Central memory CD8-positive, alpha-beta T cell (primary cell): Measurements from ENCODE around the gene GALNTL6.

ENCODE experiments used
- ATAC-seq: fragments of 150-1000 bp; cut with Tn5 transposase; replicated peaks from 2 replicates; pipeline ENCODE4 v1.10.0; 2022; ENCODE audit warnings: mild to moderate bottlenecking, moderate FRiP score, moderate number of reproducible peaks; ENCODE audit not compliant: poor library complexity, severe bottlenecking; ENCODE audit errors: extremely low read depth
- DNase-seq, 2 donors: peaks; one replicate each; pipeline ENCODE4 v3.0.0; 2021; ENCODE audit warnings: low spot score in 2 of 2
- H3K27ac Mint-ChIP-seq: one replicate; pipeline ENCODE4 v1.8.0; 2022; ENCODE audit warnings: low read depth, mild to moderate bottlenecking, moderate library complexity, mixed read lengths
- H3K27me3 Mint-ChIP-seq: one replicate; pipeline ENCODE4 v1.8.0; 2022; ENCODE audit warnings: mixed read lengths
- H3K36me3 Mint-ChIP-seq: one replicate; pipeline ENCODE4 v1.8.0; 2022; ENCODE audit warnings: mild to moderate bottlenecking, moderate library complexity, mixed read lengths; ENCODE audit not compliant: insufficient read depth
- H3K4me1 Mint-ChIP-seq: one replicate; pipeline ENCODE4 v1.8.0; 2022; ENCODE audit warnings: mixed read lengths
- H3K4me3 Mint-ChIP-seq: one replicate; pipeline ENCODE4 v1.8.0; 2022; ENCODE audit warnings: mild to moderate bottlenecking, moderate library complexity, mixed read lengths
- H3K9me3 Mint-ChIP-seq: one replicate; pipeline ENCODE4 v1.8.0; 2022; ENCODE audit warnings: mixed read lengths

GALNTL6 gene

GRCh38 chr4:172740434-172740833 is 927.2 kb downstream of the GALNTL6 start:
- peaks cover 16% of the 10 kb centered on the region for H3K9me3 Mint-ChIP-seq
- DNase-seq (no peak), ATAC-seq (no peak)
- H3K27me3 Mint-ChIP-seq, result no peaks in the 10 kb centered on the region
- H3K4me3 Mint-ChIP-seq, result no peak overlapping the region
- no peaks in the 10 kb centered on the region for H3K4me1 Mint-ChIP-seq
- no peak overlapping the region for H3K27ac Mint-ChIP-seq
- no peaks in the 10 kb centered on the region for H3K36me3 Mint-ChIP-seq

GRCh38 chr4:172750910-172751309 is 937.7 kb downstream of the GALNTL6 start:
- ATAC-seq (no peak), DNase-seq (no peak)
- Mint-ChIP-seq H3K36me3 (no peaks in the 10 kb centered on the region), H3K27ac (no peak overlapping the region), H3K9me3 (peaks cover 15% of the 10 kb centered on the region), H3K4me3 (no peak overlapping the region), H3K27me3 (no peaks in the 10 kb centered on the region), H3K4me1 (no peaks in the 10 kb centered on the region)

DNA sequence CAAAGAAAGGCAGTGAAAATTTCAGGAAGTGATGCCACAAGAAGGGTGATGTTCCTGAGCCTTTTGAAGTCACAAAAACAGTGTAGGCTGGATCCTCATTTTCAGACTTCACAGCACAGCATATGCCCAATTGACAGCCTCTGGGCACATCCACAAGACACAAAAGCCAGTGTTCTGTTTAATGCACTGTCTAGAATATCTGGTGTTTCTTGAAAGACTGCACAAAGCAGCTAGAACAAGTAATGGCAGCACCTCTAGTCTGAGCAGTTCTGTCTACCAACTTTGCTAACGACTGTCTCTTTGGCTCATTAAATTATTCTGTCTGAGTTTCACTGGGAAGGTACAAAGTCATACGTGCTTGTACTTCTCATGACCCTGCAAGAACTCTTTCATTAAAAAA is 938.3 kb downstream of the GALNTL6 start:
- no peaks in the 10 kb centered on the region for H3K36me3 Mint-ChIP-seq
- DNase-seq (no peak), ATAC-seq (no peak)
- peaks cover 15% of the 10 kb centered on the region for H3K9me3 Mint-ChIP-seq
- no peaks in the 10 kb centered on the region for H3K27me3 Mint-ChIP-seq
- no peaks in the 10 kb centered on the region for H3K4me1 Mint-ChIP-seq
- H3K4me3 Mint-ChIP-seq, result no peak overlapping the region
- no peak overlapping the region for H3K27ac Mint-ChIP-seq

DNA sequence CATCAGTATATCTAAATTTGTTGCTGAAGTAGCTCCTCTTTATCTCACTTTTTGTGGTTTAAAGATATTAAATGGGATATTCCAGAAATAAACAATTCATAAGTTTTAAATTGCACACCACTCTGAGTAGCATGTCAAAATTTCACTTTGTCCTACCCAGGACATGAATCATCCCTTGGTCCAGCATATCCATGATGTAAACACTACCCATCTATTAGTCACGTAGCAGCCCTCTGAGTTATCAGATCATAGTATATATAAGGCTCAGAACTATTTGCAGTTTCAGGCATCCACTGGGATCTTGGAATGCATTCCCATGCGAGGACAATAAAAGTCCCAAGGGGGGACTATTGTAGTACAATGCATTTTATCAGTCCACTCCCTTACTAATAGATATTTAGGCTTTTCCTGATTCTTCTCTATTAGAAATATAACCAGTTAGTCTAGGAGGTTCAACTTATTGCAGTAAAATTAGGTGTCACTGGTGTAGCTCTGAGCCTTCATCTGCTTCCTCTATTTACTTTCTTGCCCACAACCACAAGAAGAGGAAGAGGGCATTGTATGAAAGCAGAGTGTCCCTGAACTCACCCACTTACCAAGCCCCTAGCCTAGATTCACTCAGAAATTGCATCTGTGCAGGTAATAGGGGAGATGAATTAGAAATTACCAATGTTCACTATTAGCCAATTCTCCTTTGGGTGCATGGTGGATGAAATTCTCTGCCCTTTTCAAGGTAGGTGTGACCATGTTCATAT is 945.6 kb downstream of the GALNTL6 start:
- DNase-seq (no peak), ATAC-seq (no peak)
- H3K9me3 Mint-ChIP-seq, result peaks cover 24% of the 10 kb centered on the region
- H3K36me3 Mint-ChIP-seq, result no peaks in the 10 kb centered on the region
- H3K27me3 Mint-ChIP-seq, result no peaks in the 10 kb centered on the region
- no peak overlapping the region for H3K27ac Mint-ChIP-seq
- H3K4me3 Mint-ChIP-seq, result no peak overlapping the region
- no peaks in the 10 kb centered on the region for H3K4me1 Mint-ChIP-seq

- H3K9me3 Mint-ChIP-seq, result peaks cover 16% of the 10 kb centered on the region
- DNase-seq, result no peak
- no peaks in the 10 kb centered on the region for H3K36me3 Mint-ChIP-seq
- ATAC-seq, result no peak
- no peak overlapping the region for H3K4me3 Mint-ChIP-seq
- H3K27me3 Mint-ChIP-seq, result no peaks in the 10 kb centered on the region
- no peaks in the 10 kb centered on the region for H3K4me1 Mint-ChIP-seq
- no peak overlapping the region for H3K27ac Mint-ChIP-seq
These were observed 947.3 kb downstream of the GALNTL6 start for GRCh38 chr4:172760512-172760911.

GRCh38 chr4:172762895-172763294 is 949.7 kb downstream of the GALNTL6 start:
- no peak for DNase-seq
- Mint-ChIP-seq H3K27me3 (no peaks in the 10 kb centered on the region), H3K27ac (no peak overlapping the region), H3K9me3 (peaks cover 17% of the 10 kb centered on the region), H3K4me1 (no peaks in the 10 kb centered on the region), H3K36me3 (no peaks in the 10 kb centered on the region), H3K4me3 (no peak overlapping the region)
- no peak for ATAC-seq

- H3K4me1 Mint-ChIP-seq, result no peaks in the 10 kb centered on the region
- H3K36me3 Mint-ChIP-seq, result no peaks in the 10 kb centered on the region
These were observed 957.6 kb downstream of the GALNTL6 start for GRCh38 chr4:172770787-172771186.

GRCh38 chr4:172772781-172773180 is 959.6 kb downstream of the GALNTL6 start:
- H3K27ac Mint-ChIP-seq, result no peak overlapping the region
- H3K4me3 Mint-ChIP-seq, result no peak overlapping the region
- ATAC-seq (no peak), DNase-seq (no peak)
- no peaks in the 10 kb centered on the region for H3K4me1 Mint-ChIP-seq
- peaks cover 12% of the 10 kb centered on the region for H3K9me3 Mint-ChIP-seq
- no peaks in the 10 kb centered on the region for H3K27me3 Mint-ChIP-seq
- H3K36me3 Mint-ChIP-seq, result no peaks in the 10 kb centered on the region

More at GRCh38 chr4:172770787-172771186, 957.6 kb downstream of the GALNTL6 start:
- no peak for ATAC-seq
- peaks cover 12% of the 10 kb centered on the region for H3K9me3 Mint-ChIP-seq
- no peak overlapping the region for H3K27ac Mint-ChIP-seq
- no peak overlapping the region for H3K4me3 Mint-ChIP-seq
- no peak for DNase-seq
- no peaks in the 10 kb centered on the region for H3K27me3 Mint-ChIP-seq

DNA sequence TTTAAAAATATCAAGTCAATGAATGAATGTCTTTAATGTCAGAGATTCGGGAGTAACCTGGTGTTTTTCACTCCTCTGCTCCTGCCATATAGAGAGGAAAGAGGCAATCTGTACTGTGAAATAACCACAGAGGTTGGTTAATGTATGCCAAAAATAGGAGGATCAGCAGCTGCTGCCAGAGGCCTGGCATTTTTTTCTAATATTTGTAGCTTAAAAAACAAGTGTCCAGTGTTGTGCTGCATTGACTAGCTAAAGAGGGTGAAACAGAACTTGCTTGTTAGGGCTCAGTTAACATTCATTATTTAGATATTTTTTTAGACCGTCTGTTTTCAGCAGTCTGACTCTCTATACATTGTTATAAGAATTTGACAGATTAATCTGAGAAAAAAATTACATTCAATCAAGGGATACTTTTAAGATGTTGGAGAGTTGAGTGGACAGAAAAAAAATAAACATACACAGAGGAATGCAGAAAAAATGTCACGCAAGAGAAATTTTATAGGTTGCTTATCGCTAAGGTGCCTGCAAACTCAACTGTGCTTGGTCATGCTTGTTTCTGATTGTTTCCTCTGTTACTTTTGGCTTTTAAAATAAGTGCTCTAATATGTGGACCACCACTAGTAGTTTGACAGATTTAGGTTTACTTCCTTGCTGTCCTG is 963.1 kb downstream of the GALNTL6 start:
- Mint-ChIP-seq H3K27ac (no peak overlapping the region), H3K4me1 (no peaks in the 10 kb centered on the region), H3K27me3 (no peaks in the 10 kb centered on the region), H3K4me3 (no peak overlapping the region), H3K36me3 (no peaks in the 10 kb centered on the region), H3K9me3 (peaks cover 11% of the 10 kb centered on the region)
- DNase-seq, result no peak
- ATAC-seq, result no peak

- Mint-ChIP-seq H3K4me3 (no peak overlapping the region), H3K27ac (no peak overlapping the region), H3K36me3 (no peaks in the 10 kb centered on the region), H3K9me3 (peaks cover 5% of the 10 kb centered on the region), H3K27me3 (no peaks in the 10 kb centered on the region), H3K4me1 (no peaks in the 10 kb centered on the region)
- DNase-seq (no peak), ATAC-seq (no peak)
These were observed 964.7 kb downstream of the GALNTL6 start for GRCh38 chr4:172777729-172778431.

GRCh38 chr4:172778583-172778982 is 965.4 kb downstream of the GALNTL6 start:
- DNase-seq (no peak), ATAC-seq (no peak)
- Mint-ChIP-seq H3K36me3 (no peaks in the 10 kb centered on the region), H3K27me3 (no peaks in the 10 kb centered on the region), H3K9me3 (peaks cover 5% of the 10 kb centered on the region), H3K27ac (no peak overlapping the region), H3K4me1 (no peaks in the 10 kb centered on the region), H3K4me3 (no peak overlapping the region)

DNA sequence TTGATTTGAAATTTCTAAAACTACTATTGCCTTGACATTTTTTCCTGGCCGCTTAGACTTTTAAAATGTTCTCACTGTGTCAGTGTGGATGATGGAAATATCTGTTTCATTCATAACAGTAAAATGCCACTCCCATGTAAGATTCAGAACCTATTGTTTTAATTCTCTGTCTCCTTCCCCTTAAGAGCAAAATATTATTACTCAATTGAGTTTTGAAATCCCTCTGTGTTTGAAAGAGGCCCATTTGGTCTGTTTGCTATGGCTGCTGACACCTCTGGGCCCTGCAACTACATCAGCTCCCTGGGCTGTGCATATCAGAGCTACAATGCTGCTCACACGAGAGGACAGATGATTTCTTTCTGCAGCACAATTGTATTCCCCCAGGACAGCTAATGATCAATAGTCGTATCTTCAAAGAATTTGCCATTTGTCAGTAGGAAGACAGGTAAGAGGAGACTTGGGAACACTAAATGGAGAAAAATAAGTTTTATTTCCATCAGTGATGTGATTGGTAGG is 967.4 kb downstream of the GALNTL6 start:
- H3K36me3 Mint-ChIP-seq, result no peaks in the 10 kb centered on the region
- no peak for DNase-seq
- no peaks in the 10 kb centered on the region for H3K4me1 Mint-ChIP-seq
- H3K4me3 Mint-ChIP-seq, result no peak overlapping the region
- no peak for ATAC-seq
- H3K9me3 Mint-ChIP-seq, result peaks cover 5% of the 10 kb centered on the region
- H3K27me3 Mint-ChIP-seq, result no peaks in the 10 kb centered on the region
- no peak overlapping the region for H3K27ac Mint-ChIP-seq
